Lung microvascular endothelial cell (primary cell): ENCODE data around the gene CCS. TPM values are rescaled to one million over a fixed set of nuclear protein-coding genes. Genes with fewer than 3 reads are reported as not detected.
A peak's percentile ranks its signal among the peaks of the same experiment; 100 is the strongest.
"Not testable (repeated sequence)": the region's sequence is repeated elsewhere in the genome, so short reads cannot be mapped to it uniquely, and the experiment has no call there.

ENCODE experiments used
- DNase-seq, 2 donors: peaks; one replicate each; pipeline versions ENCODE4 v3.0.0 to v3.0.0-alpha.2; 2010; ENCODE audit warnings: low read depth in 2 of 2
- total RNA-seq: library from RNA; depleted of rRNA; stranded (reverse); fragments of >200 nt; gene quantifications from 2 replicates; pipeline ENCODE4 v1.2.1, GENCODE V29; 2014

CCS gene
- total RNA-seq, 1 donor from 2014 or later = 21.2 TPM

- DNase-seq = no peak
These were observed 31.6 kb upstream of the CCS start for GRCh38 chr11:66561178-66561974.

GRCh38 chr11:66561975-66562248 lies 31.1 kb upstream of the CCS start:
- DNase-seq = no peak

- DNase-seq = no peak
These were observed 30.7 kb upstream of the CCS start for GRCh38 chr11:66562275-66562674.

GRCh38 chr11:66562907-66563583 lies 29.9 kb upstream of the CCS start:
- no peak for DNase-seq

- no peak for DNase-seq
These were observed 29.2 kb upstream of the CCS start for GRCh38 chr11:66563832-66564231.

DNA sequence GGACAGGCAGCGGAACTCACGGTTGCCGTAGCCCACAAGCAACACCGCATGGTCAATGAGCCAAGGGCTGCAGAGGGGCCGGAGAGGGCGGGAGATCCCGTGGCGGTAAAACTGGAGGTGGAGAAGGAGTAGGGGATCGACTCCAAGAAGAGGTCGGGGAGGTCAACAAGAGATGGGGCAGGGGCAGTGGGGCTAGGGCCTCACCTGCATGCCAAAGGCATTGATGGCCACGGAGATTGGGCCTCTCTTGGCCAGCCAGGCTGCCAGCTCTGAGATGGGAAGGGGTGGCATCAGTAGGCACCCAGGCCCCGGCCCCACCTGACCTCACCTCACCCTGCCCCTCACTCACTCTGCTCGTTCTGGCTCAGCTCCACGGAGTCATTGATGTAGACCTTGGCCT lies 28.4 kb upstream of the CCS start:
- no peak for DNase-seq

- DNase-seq = no peak
These were observed 28.0 kb upstream of the CCS start for GRCh38 chr11:66564984-66565383.

DNA sequence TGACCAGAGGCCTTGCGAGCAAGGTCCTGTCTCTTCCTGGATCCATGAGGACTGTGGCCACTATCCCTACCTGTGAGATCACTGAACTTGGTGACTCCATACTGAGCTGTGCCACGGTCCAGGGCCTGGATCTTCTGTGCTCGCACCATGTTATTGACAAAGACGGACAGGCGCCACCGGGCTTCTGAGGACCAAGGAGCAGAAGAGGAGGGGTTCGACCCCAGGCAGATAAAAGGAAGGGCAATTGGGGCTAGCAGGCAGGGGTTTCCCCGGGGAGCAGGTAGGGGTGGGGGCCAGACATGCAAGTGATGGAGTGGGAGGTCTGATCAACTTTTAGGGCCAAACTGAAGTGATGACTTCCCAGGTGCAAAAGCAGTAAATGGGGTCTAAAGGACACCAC lies 26.8 kb upstream of the CCS start:
- DNase-seq = no peak

DNA sequence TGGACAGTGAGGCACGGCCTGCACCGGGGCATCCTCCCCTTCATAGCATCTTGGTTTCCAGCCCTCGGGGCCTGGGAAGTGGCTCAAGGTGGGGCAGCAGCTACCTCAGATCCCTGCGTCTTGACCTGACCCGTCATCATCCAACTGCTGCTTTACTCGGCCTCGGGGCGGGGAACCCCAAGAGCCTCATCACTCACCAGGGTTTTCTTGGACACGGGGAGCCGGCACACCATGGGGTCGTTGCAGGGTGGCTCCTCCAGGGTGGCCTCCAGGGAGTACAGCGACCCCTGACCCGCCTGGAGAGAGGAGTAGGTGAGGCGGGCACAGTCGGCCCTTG lies 25.2 kb upstream of the CCS start:
- no peak for DNase-seq

- peak; percentile 75 to 86 for DNase-seq
These were observed 24.7 kb upstream of the CCS start, which contains the start of gene CTSF for GRCh38 chr11:66568124-66568916. CTSF (minus strand) TSS chr11:66568606; CDS start chr11:66568486, 120 bp downstream.

- DNase-seq = no peak
These were observed 23.9 kb upstream of the CCS start for GRCh38 chr11:66569076-66569475.

GRCh38 chr11:66570079-66570849 lies 22.7 kb upstream of the CCS start:
- no peak for DNase-seq

GRCh38 chr11:66570850-66571180 lies 22.2 kb upstream of the CCS start:
- no peak for DNase-seq

DNA sequence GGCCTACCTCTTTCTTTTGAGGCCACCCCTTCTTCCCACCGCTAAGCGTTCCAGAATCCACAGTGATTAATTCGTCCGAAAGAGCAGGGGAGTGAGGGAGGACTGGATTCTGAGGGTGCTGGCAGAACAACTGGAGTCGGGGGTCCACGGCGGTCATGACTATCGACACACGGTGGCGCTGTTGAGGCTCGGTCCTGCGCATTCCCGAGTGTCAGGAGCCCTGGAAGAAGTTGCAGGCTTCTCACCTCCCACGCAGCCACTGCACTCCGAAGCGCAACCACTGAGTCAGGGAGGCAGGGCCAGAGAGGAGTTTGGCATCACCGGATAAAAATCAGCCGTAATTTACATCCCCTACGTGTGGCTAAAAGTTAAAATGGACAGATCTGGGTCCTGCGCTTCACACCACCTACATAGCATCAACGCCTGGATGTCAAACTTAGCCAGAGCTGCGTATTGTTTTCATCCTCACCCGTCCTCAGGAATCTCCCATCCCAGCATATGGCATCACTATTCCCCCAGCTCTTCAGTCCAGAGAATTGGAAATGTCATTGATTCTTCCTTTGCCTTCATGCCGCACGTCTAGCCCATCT lies 13.9 kb upstream of the CCS start:
- DNase-seq = peak; percentile 67 to 76

DNA sequence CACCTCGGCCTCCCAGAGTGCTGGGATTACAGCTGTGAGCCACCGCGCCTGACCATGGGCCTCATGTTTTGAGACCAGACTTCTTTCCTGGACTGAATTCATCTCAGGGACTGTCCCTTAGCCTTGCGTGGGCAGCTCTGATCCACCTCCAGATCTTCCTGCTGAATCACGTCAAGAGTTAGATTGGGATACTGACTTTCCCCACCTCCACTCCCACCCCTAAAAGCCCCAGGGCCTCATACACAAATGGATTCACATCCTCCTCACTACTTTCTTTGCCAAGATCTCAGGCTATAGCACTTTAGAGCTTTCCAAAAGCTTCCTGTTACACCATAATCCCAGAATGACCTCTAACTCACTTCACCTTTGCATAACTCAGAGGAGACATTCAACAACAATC lies 12.2 kb upstream of the CCS start:
- DNase-seq = no peak

- no peak for DNase-seq
These were observed 11.7 kb upstream of the CCS start for GRCh38 chr11:66581261-66581660.

DNA sequence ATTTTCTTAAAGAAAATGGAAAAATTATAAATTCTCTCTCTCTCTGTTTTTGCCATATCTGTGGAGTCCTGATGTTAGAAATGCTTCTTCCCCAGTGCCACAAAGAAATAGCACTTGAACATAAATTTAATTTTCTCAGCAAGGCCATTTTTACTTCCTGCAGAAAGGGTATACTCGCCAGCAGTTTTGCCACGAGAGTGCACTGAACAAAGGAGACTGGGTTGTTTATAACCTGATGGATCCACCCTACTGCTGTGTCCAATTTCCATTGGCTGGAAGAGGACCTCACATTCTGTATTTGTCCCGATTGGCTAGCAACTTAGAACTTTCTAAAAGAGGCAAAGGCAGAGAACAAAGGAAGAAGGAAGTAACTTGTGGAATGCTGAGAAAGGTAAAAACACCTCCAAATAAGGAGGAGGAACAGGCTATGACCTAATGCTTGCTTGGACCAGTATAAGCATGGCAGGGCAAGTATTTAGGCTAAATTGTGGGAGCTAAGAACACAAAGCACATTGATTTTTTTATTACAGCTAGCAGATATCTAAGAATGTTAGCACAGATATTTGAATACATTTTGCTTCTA lies 10.3 kb upstream of the CCS start:
- DNase-seq = not testable (repeated sequence)

DNA sequence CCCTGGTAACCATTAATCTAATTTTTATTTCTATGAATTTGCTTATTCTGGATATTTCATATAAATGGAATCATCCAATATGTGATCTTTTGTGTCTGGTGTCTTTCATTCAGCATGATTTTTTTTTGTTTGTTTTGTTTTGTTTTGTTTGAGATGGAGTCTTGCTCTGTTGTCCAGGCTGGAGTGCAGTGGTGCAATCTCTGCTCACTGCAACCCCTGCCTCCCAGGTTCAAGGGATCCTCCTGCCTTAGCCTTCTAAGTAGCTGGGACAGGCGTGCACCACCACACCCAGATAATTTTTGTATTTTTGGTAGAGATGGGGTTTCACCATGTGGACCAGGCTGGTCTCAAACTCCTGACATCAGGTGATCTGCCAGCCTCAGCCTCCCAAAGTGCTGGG lies 7.5 kb upstream of the CCS start:
- not testable (repeated sequence) for DNase-seq

GRCh38 chr11:66586136-66586535 lies 6.8 kb upstream of the CCS start:
- no peak for DNase-seq

DNA sequence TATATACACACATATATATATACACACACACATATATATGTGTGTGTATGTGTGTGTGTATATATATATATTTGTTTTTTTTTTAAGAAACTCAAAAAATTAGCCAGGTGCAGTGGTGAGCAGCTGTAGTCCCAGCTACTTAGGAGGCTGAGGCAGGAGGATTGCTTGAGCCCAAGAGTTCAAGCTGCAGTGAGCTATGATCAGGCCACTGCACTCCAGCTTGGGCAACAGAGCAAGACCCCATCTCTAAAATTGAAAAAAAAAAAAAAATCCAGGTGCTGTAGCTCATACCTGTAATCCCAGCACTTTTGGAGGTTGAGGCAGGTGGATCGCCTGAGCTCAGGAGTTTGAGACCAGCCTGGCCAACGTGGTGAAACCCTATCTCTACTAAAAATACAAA lies 3.7 kb upstream of the CCS start:
- DNase-seq = not testable (repeated sequence)

- no peak for DNase-seq
These were observed 2.8 kb upstream of the CCS start for GRCh38 chr11:66589996-66590675.
